K562 (cell line): ENCODE data around the gene TTC27. TPM values are rescaled to one million over a fixed set of nuclear protein-coding genes. Genes with fewer than 3 reads are reported as not detected.
"Not testable (repeated sequence)": the region's sequence is repeated elsewhere in the genome, so short reads cannot be mapped to it uniquely, and the experiment has no call there.

Experiments used
- ATAC-seq: fragments of 200-7000 bp; cut with Tn5 transposase; 3 replicates; pipeline ENCODE4 v1.9.1; 2020; ENCODE audit warnings: moderate library complexity
- BruUV-seq: library from RNA; stranded (reverse); fragments of 400-500 nt; replicated peaks from 2 replicates; lab custom pipeline; 2021; lab: Mats Ljungman, UMichigan
- CTCF ChIA-PET: fragments of 300-600 bp; formaldehyde crosslinking; extraction: SDS; loops from one replicate; lab custom pipeline; 2021; ENCODE audit warnings: low intra/inter-chr PET ratio; lab: Yijun Ruan, JAX
- POLR2A ChIA-PET: fragments of 300-600, 350-650 bp; sonication (Branson Sonifier 250); formaldehyde crosslinking; extraction: SDS; loops from one replicate; lab custom pipeline; 2021; ENCODE audit warnings: antibody characterized with exemption, inconsistent platforms; lab: Yijun Ruan, JAX
- DNase-seq, 4 experiments: peaks; one replicate each; pipeline versions ENCODE4 v3.0.0 to v3.0.0-alpha.2; 2011 to 2018; ENCODE audit warnings: low spot score in 3 of 4, mixed read lengths in 3 of 4; ENCODE audit errors: extremely low read depth in 1 of 4
- FAIRE-seq: peaks from 2 replicates; lab custom pipeline; 2011; peaks lifted over from hg19 to GRCh38; lab: Jason Lieb, UNC
- H2AFZ ChIP-seq: 2 replicates; pipeline ENCODE4 v1.6.0; 2011; ENCODE audit warnings: low read depth, low read length, control low read depth, inconsistent platforms
- H3K27ac ChIP-seq: fragments of 200-600 bp; 3 replicates; pipeline ENCODE4 v1.8.0; 2011; ENCODE audit warnings: low read depth, mild to moderate bottlenecking, control low read depth, inconsistent platforms, low read length, moderate library complexity, mixed read lengths; ENCODE audit errors: extremely low read depth
- H3K27me3 ChIP-seq, 2 experiments: fragments of 300-600 bp in 1 of 2; 2 replicates in 1 of 2; 3 replicates in 1 of 2; pipeline versions ENCODE4 v1.6.0 to v1.8.0; 2011; ENCODE audit warnings: inconsistent platforms in 2 of 2, low read length in 2 of 2, mild to moderate bottlenecking in 1 of 2, mixed read lengths in 1 of 2, moderate library complexity in 1 of 2; ENCODE audit not compliant: control insufficient read depth in 2 of 2, insufficient read depth in 2 of 2
- H3K36me3 ChIP-seq: fragments of 300-600 bp; 3 replicates; pipeline ENCODE4 v1.8.0; 2011; ENCODE audit warnings: mild to moderate bottlenecking, low read length, inconsistent platforms; ENCODE audit not compliant: control insufficient read depth, insufficient read depth
- H3K4me1 ChIP-seq, 2 experiments: fragments of 200-600 bp in 1 of 2; replicated peaks in 1 of 2; 2 replicates in 1 of 2; 3 replicates in 1 of 2; pipeline versions ENCODE4 v1.5.1 to v1.8.0; 2011; ENCODE audit warnings: inconsistent platforms in 2 of 2, low read length in 2 of 2, mild to moderate bottlenecking in 1 of 2, mixed read lengths in 1 of 2, moderate library complexity in 1 of 2; ENCODE audit not compliant: control insufficient read depth in 2 of 2, insufficient read depth in 2 of 2
- H3K4me2 ChIP-seq: 2 replicates; pipeline ENCODE4 v1.6.1; 2011; ENCODE audit warnings: low read length, control low read depth, inconsistent platforms, mixed read lengths; ENCODE audit not compliant: insufficient read depth
- H3K4me3 ChIP-seq: fragments of 200-600 bp; sonication (generic), shearing (Covaris generic); 2 replicates; pipeline ENCODE4 v1.5.1; 2016; ENCODE audit warnings: control low read depth, inconsistent platforms
- H3K79me2 ChIP-seq: fragments of 200-600 bp; 3 replicates; pipeline ENCODE4 v1.8.0; 2011; ENCODE audit warnings: low read length, inconsistent platforms; ENCODE audit not compliant: control insufficient read depth, insufficient read depth
- H3K9ac ChIP-seq, 2 experiments: 2 replicates each; pipeline versions ENCODE4 v1.6.0 to v1.6.1; 2011; ENCODE audit warnings: low read depth in 2 of 2, low read length in 2 of 2, control low read depth in 1 of 2, inconsistent platforms in 1 of 2, mild to moderate bottlenecking in 1 of 2, mixed read lengths in 1 of 2; ENCODE audit not compliant: insufficient read depth in 1 of 2
- H3K9me1 ChIP-seq: one replicate; pipeline ENCODE4 v1.6.0; 2011; ENCODE audit warnings: inconsistent platforms, mild to moderate bottlenecking, low read length, moderate library complexity; ENCODE audit not compliant: control insufficient read depth, insufficient read depth
- H3K9me3 ChIP-seq: replicated peaks from 2 replicates; pipeline ENCODE4 v1.5.1; 2011; ENCODE audit warnings: low read depth, low read length, inconsistent platforms; ENCODE audit not compliant: control insufficient read depth, insufficient read depth
- H4K20me1 ChIP-seq: replicated peaks from 2 replicates; pipeline ENCODE4 v1.6.1; 2011; ENCODE audit warnings: low read length, inconsistent platforms, mixed read lengths; ENCODE audit not compliant: control insufficient read depth, insufficient read depth
- ASH1L ChIP-seq: fragments of 450-650 bp; IDR thresholded peaks from 2 replicates; pipeline ENCODE4 v1.6.1; 2018; ENCODE audit warnings: borderline replicate concordance, mild to moderate bottlenecking, low read depth; ENCODE audit not compliant: partially characterized antibody
- EZH2 ChIP-seq: IDR thresholded peaks from 2 replicates; pipeline ENCODE4 v1.6.1; 2012; ENCODE audit warnings: low read depth, mild to moderate bottlenecking, inconsistent platforms, low read length, borderline replicate concordance
- WGBS: fragments of 100-300 bp; shearing (Covaris generic); methylation state at CpG from one replicate; pipeline ENCODE4 v1.1.6; 2016; ENCODE audit warnings: low coverage, mixed read lengths; ENCODE audit not compliant: insufficient coverage; ENCODE audit errors: missing lambda C conversion rate; 5-methylcytosine and 5-hydroxymethylcytosine counted together
- in situ Hi-C: fragments of 300-500 bp; cut with MboI; formaldehyde crosslinking; loops from 4 replicates; pipeline ENCODE4 v1.15.0; 2018; ENCODE audit warnings: inconsistent platforms, mixed read lengths
- intact Hi-C: fragments of 100-400 bp; cut with micrococcal nuclease; formaldehyde crosslinking; loops from 2 replicates; pipeline ENCODE4 v1.14.2; 2022
- polyA plus RNA-seq, 8 experiments: library from polyadenylated mRNA; depleted of rRNA in 4 of 8; stranded (reverse) in 5 of 8; unstranded in 3 of 8; fragments of >200 nt; fragmentation: Nextera tagmentation in 2 of 8; fragmentation: Illumina TruSeq in 1 of 8; extraction: Ambion mirVana in 2 of 8; extraction: Trizol in 1 of 8; gene quantifications; 2 replicates each; pipeline versions ENCODE4 v1.2.1 to v1.2.3, GENCODE V29; 2011 to 2014; ENCODE audit warnings: inconsistent platforms in 1 of 8, missing spikeins in 1 of 8
- total RNA-seq, 7 experiments: library from RNA; depleted of rRNA in 6 of 7; stranded (reverse); fragments of >200 nt in 6 of 7; fragmentation: Illumina TruSeq in 2 of 7; extraction: Trizol in 2 of 7; gene quantifications; 2 replicates each; pipeline versions ENCODE4 v1.2.1 to v1.2.3, GENCODE V29; 2011 to 2021; ENCODE audit warnings: low replicate concordance in 1 of 7

Gene TTC27
- total and polyA plus RNA-seq, 9 of the 15 experiments (the other 6 are each of a cell fraction or from before 2014, with no cell fraction given) = 44.3 to 93.4 (median 57.3) TPM

- ATAC-seq = no peak
- H3K4me2 ChIP-seq = no peak overlapping the region
- no peak overlapping the region for H2AFZ ChIP-seq
- no peaks in the 10 kb centered on the region for H4K20me1 ChIP-seq
- no peaks in the 10 kb centered on the region for H3K79me2 ChIP-seq
- H3K36me3 ChIP-seq = peaks cover 32% of the 10 kb centered on the region; the same call in 2 of the 3 replicates
- CTCF ChIA-PET = no interaction called here
- no peak overlapping the region for H3K4me3 ChIP-seq
- no peak for DNase-seq
- BruUV-seq = no TSS peak
- TF ChIP-seq EZH2 (no peak), ASH1L (no peak)
- in situ Hi-C loops = loop anchor here (25.0 kb wide), 1 partner anchor 834 kb away; the partner anchor contains the start of gene FAM98A
- H3K27me3 ChIP-seq = no peaks in the 10 kb centered on the region
- WGBS = 76% methylated on average over 5 of the region's 5 CpGs
- no peak overlapping the region for H3K27ac ChIP-seq
- H3K9ac ChIP-seq = no peak overlapping the region
- H3K4me1 ChIP-seq = no peaks in the 10 kb centered on the region
- intact Hi-C loops = no loop called here
- H3K9me3 ChIP-seq = no peaks in the 10 kb centered on the region
- FAIRE-seq = peak; percentile 23
- H3K9me1 ChIP-seq = no peaks in the 10 kb centered on the region
- POLR2A ChIA-PET = no interaction called here
Measured at GRCh38 chr2:32752952-32753351, 125.1 kb downstream of the TTC27 start.

DNA sequence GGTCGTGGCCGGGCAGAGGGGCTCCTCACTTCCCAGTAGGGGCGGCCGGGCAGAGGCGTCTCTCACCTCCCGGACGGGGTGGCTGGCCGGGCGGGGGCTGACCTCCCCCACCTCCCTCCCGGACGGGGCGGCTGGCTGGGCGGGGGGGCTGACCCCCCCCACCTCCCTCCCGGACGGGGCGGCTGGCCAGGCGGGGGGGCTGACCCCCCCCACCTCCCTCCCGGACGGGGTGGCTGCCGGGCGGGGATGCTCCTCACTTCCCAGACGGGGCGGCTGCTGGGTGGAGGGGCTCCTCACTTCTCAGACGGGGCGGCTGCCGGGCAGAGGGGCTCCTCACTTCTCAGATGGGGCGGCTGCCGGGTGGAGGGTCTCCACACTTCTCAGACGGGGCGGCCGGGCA, 126.8 kb downstream of the TTC27 start:
- BruUV-seq, intact Hi-C loops: not testable (repeated sequence)

More for the DNA sequence above, 126.8 kb downstream of the TTC27 start:
- H2AFZ ChIP-seq, CTCF ChIA-PET, H3K27ac ChIP-seq, H3K4me1 ChIP-seq, H3K4me3 ChIP-seq, DNase-seq, H3K9me1 ChIP-seq, POLR2A ChIA-PET, FAIRE-seq, H4K20me1 ChIP-seq, H3K9ac ChIP-seq, H3K27me3 ChIP-seq, ATAC-seq, H3K9me3 ChIP-seq, H3K79me2 ChIP-seq, H3K4me2 ChIP-seq: not testable (repeated sequence)
- H3K36me3 ChIP-seq = peaks cover 43% of the 10 kb centered on the region
- 84% methylated on average over 7 of the region's 31 CpGs for WGBS
- in situ Hi-C loops = loop anchor here (25.0 kb wide), 1 partner anchor 833 kb away; the partner anchor contains the start of gene FAM98A
